ENCODE data around the gene CDC20.

The CDC20 gene

DNA sequence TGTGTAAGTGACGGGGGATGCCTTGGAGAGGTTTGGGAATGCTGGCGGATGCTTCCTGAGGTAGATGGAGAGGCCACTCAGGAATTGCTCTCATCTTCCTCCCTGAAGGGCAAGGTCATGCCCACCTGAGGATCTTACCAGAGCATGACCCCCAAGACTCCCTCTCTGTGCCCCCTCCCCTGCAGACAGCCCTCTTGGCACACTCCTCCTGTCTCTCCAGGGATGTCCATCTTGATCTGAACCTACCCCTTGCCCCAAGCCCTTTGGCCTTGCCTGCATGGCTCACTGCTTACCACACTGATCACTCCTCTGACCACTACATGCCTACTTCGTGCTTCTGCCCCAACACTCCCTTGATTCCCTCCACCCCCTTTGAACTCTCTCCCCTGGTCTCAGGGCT is 39.0 kb upstream of the CDC20 start:
- peaks cover 6% of the 10 kb centered on the region for H3K9me3 Mint-ChIP-seq
- H3K4me1 Mint-ChIP-seq (ENCODE audit: low read depth): no peaks in the 10 kb centered on the region
- DNase-seq: no peak
- no peak overlapping the region for H3K4me3 Mint-ChIP-seq
- H3K27ac Mint-ChIP-seq: no peak overlapping the region
- H3K27me3 Mint-ChIP-seq: no peaks in the 10 kb centered on the region
- H3K36me3 Mint-ChIP-seq (ENCODE audit: low read depth): no peaks in the 10 kb centered on the region

- no peaks in the 10 kb centered on the region for H3K36me3 Mint-ChIP-seq (ENCODE audit: low read depth)
- H3K27ac Mint-ChIP-seq: no peak overlapping the region
- H3K4me1 Mint-ChIP-seq (ENCODE audit: low read depth): no peaks in the 10 kb centered on the region
- no peaks in the 10 kb centered on the region for H3K27me3 Mint-ChIP-seq
- peaks cover 14% of the 10 kb centered on the region for H3K9me3 Mint-ChIP-seq
- H3K4me3 Mint-ChIP-seq: no peak overlapping the region
- DNase-seq: no peak
Measured at GRCh38 chr1:43321331-43321891, 37.4 kb upstream of the CDC20 start.

GRCh38 chr1:43322506-43322905 is 36.3 kb upstream of the CDC20 start:
- Mint-ChIP-seq H3K9me3 (peaks cover 15% of the 10 kb centered on the region), H3K27me3 (no peaks in the 10 kb centered on the region), H3K36me3 (ENCODE audit: low read depth) (no peaks in the 10 kb centered on the region), H3K4me1 (ENCODE audit: low read depth) (peaks cover 7% of the 10 kb centered on the region), H3K27ac (no peak overlapping the region), H3K4me3 (no peak overlapping the region)
- no peak for DNase-seq

GRCh38 chr1:43324810-43325209 is 34.0 kb upstream of the CDC20 start:
- Mint-ChIP-seq H3K4me1 (ENCODE audit: low read depth) (peaks cover 13% of the 10 kb centered on the region), H3K27ac (no peak overlapping the region), H3K27me3 (no peaks in the 10 kb centered on the region), H3K36me3 (ENCODE audit: low read depth) (no peaks in the 10 kb centered on the region), H3K4me3 (no peak overlapping the region), H3K9me3 (peaks cover 20% of the 10 kb centered on the region)
- DNase-seq: no peak

DNA sequence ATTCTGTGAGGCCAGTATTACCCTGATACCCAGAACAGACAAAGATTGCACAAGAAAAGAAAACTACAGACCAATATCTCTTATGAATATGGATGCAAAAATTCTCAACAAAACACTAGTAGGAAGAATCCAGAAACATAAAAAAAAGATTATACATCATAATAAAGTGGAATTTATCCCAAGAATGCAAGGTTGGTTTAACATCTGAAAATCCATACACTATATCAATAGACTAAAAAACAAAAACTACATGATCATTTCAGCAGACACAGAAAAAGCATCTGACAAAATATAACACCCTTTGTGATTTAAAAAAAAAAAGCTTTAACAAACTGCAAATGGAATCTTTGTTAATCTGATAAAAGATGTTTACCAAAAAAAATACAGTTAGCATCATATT is 33.4 kb upstream of the CDC20 start:
- peaks cover 20% of the 10 kb centered on the region for H3K9me3 Mint-ChIP-seq
- no peak for DNase-seq
- no peak overlapping the region for H3K4me3 Mint-ChIP-seq
- H3K27me3 Mint-ChIP-seq: no peaks in the 10 kb centered on the region
- H3K27ac Mint-ChIP-seq: no peak overlapping the region
- H3K36me3 Mint-ChIP-seq (ENCODE audit: low read depth): no peaks in the 10 kb centered on the region
- peaks cover 19% of the 10 kb centered on the region for H3K4me1 Mint-ChIP-seq (ENCODE audit: low read depth)

DNA sequence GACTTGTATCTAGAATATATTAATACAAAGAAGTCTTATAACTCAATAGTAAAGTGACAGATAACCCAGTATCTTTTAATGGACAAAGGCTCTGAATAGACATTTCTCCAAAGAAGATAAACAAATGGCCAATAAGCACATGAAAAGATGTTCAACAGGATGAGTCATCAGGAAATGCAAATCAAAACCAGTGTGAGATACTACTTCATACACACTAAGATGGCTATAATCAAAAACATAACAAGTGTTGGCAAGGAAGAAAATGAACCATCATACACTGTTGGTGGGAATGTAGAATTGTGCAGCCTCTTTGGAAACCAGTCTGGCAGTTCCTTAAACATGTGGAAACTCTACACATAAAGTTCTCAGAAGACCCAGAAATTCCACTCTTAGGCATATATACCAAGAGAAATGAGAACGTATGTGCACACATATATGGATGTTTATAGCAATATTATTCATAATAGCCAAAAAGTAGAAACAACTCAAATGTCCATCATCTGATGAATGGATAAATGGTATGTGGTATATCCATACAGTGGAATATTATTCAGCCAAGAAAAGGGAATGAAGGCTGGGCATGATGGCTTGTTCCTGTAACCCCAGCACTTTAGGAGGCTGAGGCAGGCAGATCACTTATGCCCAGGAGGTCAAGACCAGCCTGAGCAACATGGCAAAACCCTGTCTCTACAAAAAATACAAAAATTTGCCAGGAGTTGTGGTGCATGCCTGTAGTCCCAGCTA is 31.1 kb upstream of the CDC20 start:
- Mint-ChIP-seq H3K27ac (no peak overlapping the region), H3K4me1 (ENCODE audit: low read depth) (peaks cover 24% of the 10 kb centered on the region), H3K9me3 (peaks cover 20% of the 10 kb centered on the region), H3K36me3 (ENCODE audit: low read depth) (no peaks in the 10 kb centered on the region), H3K27me3 (no peaks in the 10 kb centered on the region), H3K4me3 (no peak overlapping the region)
- no peak for DNase-seq

- H3K4me1 Mint-ChIP-seq (ENCODE audit: low read depth): peaks cover 24% of the 10 kb centered on the region
- peak; percentile 73 for DNase-seq
- H3K27ac Mint-ChIP-seq: peak overlapping the region; percentile 27
- no peak overlapping the region for H3K4me3 Mint-ChIP-seq
- H3K9me3 Mint-ChIP-seq: peaks cover 11% of the 10 kb centered on the region
- no peaks in the 10 kb centered on the region for H3K27me3 Mint-ChIP-seq
- no peaks in the 10 kb centered on the region for H3K36me3 Mint-ChIP-seq (ENCODE audit: low read depth)
Measured at GRCh38 chr1:43329995-43330751, 28.6 kb upstream of the CDC20 start.

DNA sequence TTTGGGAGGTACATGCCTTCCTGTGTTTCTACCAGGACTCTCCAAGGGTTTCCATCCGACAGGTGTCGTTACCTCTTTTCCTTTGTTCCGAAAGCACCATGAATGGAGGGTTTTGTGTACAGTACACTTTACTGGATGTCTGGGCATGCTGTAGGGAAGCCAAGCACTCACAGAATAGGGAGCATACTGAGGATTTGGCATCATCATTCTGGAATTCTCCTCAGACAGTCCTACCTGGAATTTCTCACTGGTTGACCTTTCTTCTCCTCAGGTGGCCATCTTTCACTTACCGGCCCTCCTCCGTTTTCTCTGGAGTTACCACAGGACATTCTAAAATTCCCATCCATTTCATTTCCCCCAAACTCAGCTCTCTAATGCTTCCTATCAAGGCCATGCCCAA is 27.1 kb upstream of the CDC20 start:
- Mint-ChIP-seq H3K4me3 (no peak overlapping the region), H3K27me3 (no peaks in the 10 kb centered on the region), H3K9me3 (peaks cover 5% of the 10 kb centered on the region), H3K4me1 (ENCODE audit: low read depth) (peaks cover 24% of the 10 kb centered on the region), H3K27ac (no peak overlapping the region), H3K36me3 (ENCODE audit: low read depth) (no peaks in the 10 kb centered on the region)
- DNase-seq: no peak

GRCh38 chr1:43334453-43335205 is 24.2 kb upstream of the CDC20 start:
- H3K4me1 Mint-ChIP-seq (ENCODE audit: low read depth): peaks cover 12% of the 10 kb centered on the region
- H3K27ac Mint-ChIP-seq: no peak overlapping the region
- H3K27me3 Mint-ChIP-seq: no peaks in the 10 kb centered on the region
- no peaks in the 10 kb centered on the region for H3K9me3 Mint-ChIP-seq
- DNase-seq: no peak
- H3K36me3 Mint-ChIP-seq (ENCODE audit: low read depth): no peaks in the 10 kb centered on the region
- no peak overlapping the region for H3K4me3 Mint-ChIP-seq

DNA sequence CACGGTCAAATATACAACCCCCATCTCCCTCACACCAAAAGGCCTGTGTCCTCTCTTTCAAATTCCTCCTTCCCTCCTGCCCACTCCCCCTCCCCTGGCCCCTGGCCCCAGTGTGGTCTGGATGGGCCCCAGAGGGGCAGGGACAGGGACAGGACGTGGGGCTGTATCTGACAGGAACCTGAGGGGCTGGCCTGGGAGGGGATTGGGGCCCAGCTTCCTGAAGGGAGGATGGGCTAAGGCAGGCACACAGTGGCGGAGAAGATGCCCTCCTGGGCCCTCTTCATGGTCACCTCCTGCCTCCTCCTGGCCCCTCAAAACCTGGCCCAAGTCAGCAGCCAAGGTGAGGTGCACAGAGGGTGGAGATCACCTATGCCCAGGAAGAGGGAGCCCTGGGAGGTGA is 21.2 kb upstream of the CDC20 start, which contains the start of gene MPL:
MPL (plus strand) TSS at position 231 of the 400 bp plus-strand sequence; CDS start at position 262, 31 bp downstream.
- Mint-ChIP-seq H3K36me3 (ENCODE audit: low read depth) (no peaks in the 10 kb centered on the region), H3K4me1 (ENCODE audit: low read depth) (no peaks in the 10 kb centered on the region), H3K9me3 (no peaks in the 10 kb centered on the region), H3K4me3 (no peak within 1 kb of the TSS), H3K27me3 (no peaks in the 10 kb centered on the region), H3K27ac (no peak within 1 kb of the TSS)
- DNase-seq: no peak

DNA sequence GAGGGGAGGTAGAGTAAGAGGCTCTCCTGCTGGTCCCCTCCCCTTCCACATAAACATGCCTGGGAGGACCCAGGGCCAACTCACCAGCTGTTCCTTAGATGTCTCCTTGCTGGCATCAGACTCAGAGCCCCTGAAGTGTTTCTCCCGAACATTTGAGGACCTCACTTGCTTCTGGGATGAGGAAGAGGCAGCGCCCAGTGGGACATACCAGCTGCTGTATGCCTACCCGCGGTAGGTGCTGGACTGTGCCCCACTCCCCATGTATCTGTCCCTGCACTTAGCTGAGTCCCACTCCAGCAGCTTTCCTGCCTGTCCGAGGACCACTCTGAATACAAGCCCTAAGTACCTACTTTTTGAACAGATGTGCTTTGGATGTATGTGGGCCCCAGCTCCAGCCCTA is 20.8 kb upstream of the CDC20 start:
- Mint-ChIP-seq H3K9me3 (no peaks in the 10 kb centered on the region), H3K4me3 (no peak overlapping the region), H3K27ac (no peak overlapping the region), H3K4me1 (ENCODE audit: low read depth) (no peaks in the 10 kb centered on the region), H3K27me3 (no peaks in the 10 kb centered on the region), H3K36me3 (ENCODE audit: low read depth) (no peaks in the 10 kb centered on the region)
- DNase-seq: no peak

DNA sequence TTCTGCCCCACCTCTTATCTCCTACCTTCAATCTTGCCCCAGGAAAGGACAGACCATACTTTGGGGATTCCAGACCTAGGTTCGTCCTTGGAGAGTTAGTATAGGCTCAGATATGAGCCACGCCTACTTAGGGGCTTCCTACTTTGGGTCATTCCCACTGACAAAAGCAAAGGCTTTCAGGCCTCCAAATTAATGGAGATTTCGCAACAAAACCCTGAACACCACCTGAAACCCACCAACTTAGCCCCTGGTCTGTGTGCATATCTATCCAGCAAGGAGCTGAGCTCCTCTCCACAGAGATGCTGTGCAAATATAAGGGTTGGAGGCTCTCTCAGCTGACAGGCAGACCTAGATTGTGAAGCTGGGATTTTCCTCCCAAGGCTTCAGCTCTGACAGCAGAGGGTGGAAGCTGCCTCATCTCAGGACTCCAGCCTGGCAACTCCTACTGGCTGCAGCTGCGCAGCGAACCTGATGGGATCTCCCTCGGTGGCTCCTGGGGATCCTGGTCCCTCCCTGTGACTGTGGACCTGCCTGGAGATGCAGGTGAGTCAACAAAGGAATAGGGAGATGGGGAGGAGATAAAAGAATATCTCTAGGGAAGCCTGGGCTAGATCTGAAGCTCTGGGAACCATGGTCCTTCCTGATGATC is 19.1 kb upstream of the CDC20 start:
- Mint-ChIP-seq H3K4me1 (ENCODE audit: low read depth) (no peaks in the 10 kb centered on the region), H3K27ac (no peak overlapping the region), H3K27me3 (no peaks in the 10 kb centered on the region), H3K36me3 (ENCODE audit: low read depth) (no peaks in the 10 kb centered on the region), H3K4me3 (no peak overlapping the region), H3K9me3 (no peaks in the 10 kb centered on the region)
- DNase-seq: no peak

DNA sequence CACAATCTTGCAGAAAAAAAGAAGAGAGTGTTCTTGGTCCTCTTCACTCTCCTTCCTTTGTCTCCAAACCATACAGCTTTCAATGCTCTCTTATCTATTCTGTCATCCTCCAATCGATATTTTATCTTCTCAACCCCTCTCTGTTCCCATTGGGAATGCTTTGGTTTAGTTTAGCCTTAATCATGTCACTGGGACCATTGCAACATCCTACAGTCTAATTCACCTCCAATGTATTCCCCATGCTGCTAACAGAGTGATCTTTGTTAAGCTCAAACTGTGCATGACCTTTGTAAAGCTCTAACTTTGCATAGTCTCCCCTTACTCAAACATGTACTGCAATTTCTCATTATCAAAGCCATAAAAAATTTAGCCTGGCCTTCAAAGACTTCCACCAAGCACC is 18.2 kb upstream of the CDC20 start:
- no peak overlapping the region for H3K4me3 Mint-ChIP-seq
- no peaks in the 10 kb centered on the region for H3K36me3 Mint-ChIP-seq (ENCODE audit: low read depth)
- H3K27ac Mint-ChIP-seq: no peak overlapping the region
- H3K4me1 Mint-ChIP-seq (ENCODE audit: low read depth): peaks cover 2% of the 10 kb centered on the region
- H3K9me3 Mint-ChIP-seq: no peaks in the 10 kb centered on the region
- no peaks in the 10 kb centered on the region for H3K27me3 Mint-ChIP-seq
- no peak for DNase-seq

DNA sequence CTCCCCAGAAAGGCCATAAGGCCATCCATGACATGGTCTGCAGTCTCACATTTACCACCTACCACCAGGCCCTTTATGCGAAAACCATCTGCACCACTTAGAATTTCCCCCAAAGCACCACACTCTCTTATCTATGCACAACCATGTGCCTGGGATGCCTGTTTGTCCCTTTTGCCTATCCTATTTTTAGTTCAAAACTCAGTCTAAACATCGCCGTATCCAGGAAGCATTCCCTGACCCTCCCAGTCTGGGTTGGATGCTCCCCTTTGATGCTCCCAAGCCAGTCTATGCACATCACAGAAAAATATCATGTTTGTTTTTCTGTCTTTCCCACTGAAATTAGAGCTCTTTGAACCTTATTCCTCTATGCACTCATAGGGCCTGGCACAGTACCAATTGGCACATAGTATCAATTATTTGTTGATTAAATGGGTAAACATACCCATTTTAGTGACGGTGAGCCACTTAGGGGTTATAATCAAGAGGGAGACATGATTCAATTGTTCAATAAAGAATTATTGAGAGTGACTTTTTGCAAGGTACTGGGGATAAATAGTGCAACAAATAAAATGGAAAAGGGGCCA is 14.4 kb upstream of the CDC20 start:
- no peak for DNase-seq
- Mint-ChIP-seq H3K4me3 (no peak overlapping the region), H3K9me3 (no peaks in the 10 kb centered on the region), H3K4me1 (ENCODE audit: low read depth) (peaks cover 5% of the 10 kb centered on the region), H3K36me3 (ENCODE audit: low read depth) (no peaks in the 10 kb centered on the region), H3K27ac (no peak overlapping the region), H3K27me3 (no peaks in the 10 kb centered on the region)
